ENCODE results near the gene UTY.
A peak's percentile ranks its signal among the peaks of the same experiment; 100 is the strongest.

The UTY gene

DNA sequence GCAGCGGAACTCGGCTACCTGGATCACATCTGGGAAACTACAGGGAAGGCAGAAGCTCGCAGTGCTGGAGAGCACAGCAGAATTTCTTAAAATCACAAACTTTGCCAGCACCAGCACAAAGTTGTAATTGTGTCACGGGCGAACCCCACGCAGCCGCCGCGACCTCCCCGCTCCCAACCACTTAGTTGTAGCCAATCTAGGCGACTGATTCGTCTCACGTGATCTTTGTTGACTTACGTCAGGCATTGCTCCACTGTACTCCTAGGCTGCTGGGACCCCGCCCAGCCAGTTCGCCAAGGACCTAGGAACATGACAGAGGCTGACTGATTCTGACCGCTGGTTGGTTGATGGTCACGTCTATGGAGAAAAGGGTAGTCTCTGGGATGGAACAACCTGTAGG lies at the start of gene UTY:
TSS of gene UTY (minus strand) at position 206 of the 400 bp plus-strand sequence. CDS start 368 bp downstream, outside the sequence.
- Mint-ChIP-seq H3K27me3 (ENCODE audit: low read depth) (no peaks in the 10 kb centered on the region), H3K9me3 (no peaks in the 10 kb centered on the region), H3K4me1 (ENCODE audit: low read depth) (peaks cover 10% of the 10 kb centered on the region), H3K4me3 (peak within 1 kb of the TSS; percentile 96), H3K36me3 (ENCODE audit: low read depth) (peaks cover 15% of the 10 kb centered on the region), H3K27ac (peak within 1 kb of the TSS; percentile 85)

DNA sequence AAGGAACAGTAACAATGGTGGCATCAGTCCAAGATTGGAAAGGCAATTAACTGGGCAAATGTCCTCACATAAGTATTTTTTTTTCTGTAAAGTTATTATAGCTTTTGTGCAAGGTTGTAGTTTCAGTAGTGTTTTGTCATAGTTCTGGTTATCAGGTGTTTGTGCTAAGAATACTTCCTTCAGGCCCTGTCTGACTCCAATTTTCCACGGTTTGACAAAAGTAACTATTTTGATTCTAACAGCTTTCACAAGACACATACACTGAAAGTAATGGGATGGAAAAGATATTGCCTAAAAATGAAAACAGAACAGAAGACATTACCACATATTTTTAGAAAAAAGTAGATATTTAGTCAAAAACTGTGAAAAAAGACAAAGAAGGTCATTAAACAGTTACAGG lies 40.6 kb upstream of the UTY start:
- H3K9me3 Mint-ChIP-seq = peaks cover 3% of the 10 kb centered on the region
- H3K27me3 Mint-ChIP-seq (ENCODE audit: low read depth) = no peaks in the 10 kb centered on the region
- H3K27ac Mint-ChIP-seq = no peak overlapping the region
- no peaks in the 10 kb centered on the region for H3K36me3 Mint-ChIP-seq (ENCODE audit: low read depth)
- H3K4me1 Mint-ChIP-seq (ENCODE audit: low read depth) = no peaks in the 10 kb centered on the region
- no peak overlapping the region for H3K4me3 Mint-ChIP-seq

DNA sequence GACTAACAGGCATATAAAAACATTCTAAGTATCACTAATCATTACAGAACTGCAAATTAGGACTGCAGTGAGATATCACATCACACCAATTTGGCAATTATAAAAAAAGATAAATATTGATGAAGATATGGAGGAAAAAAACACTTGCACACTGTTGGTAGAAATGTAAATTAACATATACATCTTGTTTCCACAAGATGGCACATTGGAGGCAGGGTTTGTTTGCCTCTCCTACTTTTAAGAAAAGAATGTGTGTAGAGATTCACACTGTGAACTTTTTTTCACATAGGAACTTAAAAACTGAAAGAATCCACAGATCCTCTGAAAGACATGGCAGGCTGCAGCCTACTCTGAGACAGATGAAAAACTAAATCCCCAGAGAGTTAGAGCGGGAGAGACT lies 21.4 kb upstream of the UTY start:
- Mint-ChIP-seq H3K27me3 (ENCODE audit: low read depth) (no peaks in the 10 kb centered on the region), H3K27ac (no peak overlapping the region), H3K9me3 (no peaks in the 10 kb centered on the region), H3K4me1 (ENCODE audit: low read depth) (no peaks in the 10 kb centered on the region), H3K36me3 (ENCODE audit: low read depth) (no peaks in the 10 kb centered on the region), H3K4me3 (no peak overlapping the region)

DNA sequence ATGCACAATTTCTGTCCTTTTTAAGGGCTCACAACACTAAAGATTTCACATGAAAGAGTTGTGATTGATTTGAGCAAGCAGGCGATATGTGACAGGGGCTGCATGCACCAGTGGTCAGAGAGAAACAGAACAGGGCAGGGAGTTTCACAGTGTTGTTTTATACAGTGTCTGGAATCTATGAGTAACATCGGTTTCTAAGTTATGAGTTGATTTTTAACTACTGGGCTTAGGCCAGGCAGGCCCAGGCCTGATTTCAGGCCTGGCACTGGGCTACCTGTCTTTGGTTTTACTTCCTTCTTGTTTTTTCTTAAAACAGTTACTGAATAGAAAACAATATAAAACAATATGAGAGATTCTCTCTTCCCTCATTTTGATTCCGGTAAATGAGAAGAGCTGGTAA lies 13.9 kb upstream of the UTY start:
- H3K27ac Mint-ChIP-seq = no peak overlapping the region
- H3K36me3 Mint-ChIP-seq (ENCODE audit: low read depth) = no peaks in the 10 kb centered on the region
- no peaks in the 10 kb centered on the region for H3K9me3 Mint-ChIP-seq
- H3K4me3 Mint-ChIP-seq = no peak overlapping the region
- H3K4me1 Mint-ChIP-seq (ENCODE audit: low read depth) = peaks cover 5% of the 10 kb centered on the region
- H3K27me3 Mint-ChIP-seq (ENCODE audit: low read depth) = no peaks in the 10 kb centered on the region

DNA sequence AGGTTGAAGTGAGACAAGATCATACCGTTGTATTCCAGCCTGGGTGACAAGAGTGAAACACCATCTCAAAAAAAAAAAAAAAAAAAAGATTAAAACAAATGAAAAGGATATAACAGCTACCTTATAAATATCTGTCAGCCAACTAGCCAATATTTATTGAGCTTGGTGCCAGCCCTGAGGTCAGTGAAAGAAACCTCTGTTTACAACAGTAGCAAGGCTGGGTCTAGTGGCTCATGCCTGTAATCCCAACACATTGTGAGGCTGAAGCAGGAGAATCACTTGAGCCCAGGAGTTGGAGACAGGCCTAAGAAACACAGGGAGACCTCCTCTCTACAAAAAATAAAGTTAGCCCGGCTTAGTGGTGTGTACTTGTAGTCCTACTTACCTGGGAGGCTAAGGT lies 12.6 kb upstream of the UTY start:
- Mint-ChIP-seq H3K9me3 (no peaks in the 10 kb centered on the region), H3K4me3 (no peak overlapping the region), H3K27me3 (ENCODE audit: low read depth) (no peaks in the 10 kb centered on the region), H3K4me1 (ENCODE audit: low read depth) (peaks cover 12% of the 10 kb centered on the region), H3K36me3 (ENCODE audit: low read depth) (no peaks in the 10 kb centered on the region), H3K27ac (no peak overlapping the region)

DNA sequence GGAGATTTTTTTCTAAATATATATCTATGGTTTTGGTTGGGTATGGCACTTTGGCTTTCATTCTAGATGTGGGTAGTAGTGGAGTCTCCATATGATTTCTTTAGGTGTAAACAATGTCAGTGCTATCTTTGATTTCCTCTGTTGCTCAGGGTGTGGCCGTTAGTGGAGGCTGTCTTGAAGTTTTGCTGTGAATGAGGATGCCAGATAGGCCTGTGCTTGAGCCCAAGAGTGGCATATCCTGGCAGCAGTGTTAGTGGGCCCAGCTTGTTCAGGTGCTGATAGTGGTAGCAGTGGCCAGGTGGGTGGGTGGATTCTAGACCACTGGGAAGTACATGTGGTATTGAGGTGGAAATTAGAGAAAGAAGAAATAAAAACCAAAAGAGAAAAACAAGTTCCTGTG lies 8.9 kb upstream of the UTY start:
- Mint-ChIP-seq H3K9me3 (no peaks in the 10 kb centered on the region), H3K36me3 (ENCODE audit: low read depth) (peaks cover 2% of the 10 kb centered on the region), H3K27ac (peak overlapping the region; percentile 60), H3K4me1 (ENCODE audit: low read depth) (peaks cover 12% of the 10 kb centered on the region), H3K4me3 (no peak overlapping the region), H3K27me3 (ENCODE audit: low read depth) (no peaks in the 10 kb centered on the region)

DNA sequence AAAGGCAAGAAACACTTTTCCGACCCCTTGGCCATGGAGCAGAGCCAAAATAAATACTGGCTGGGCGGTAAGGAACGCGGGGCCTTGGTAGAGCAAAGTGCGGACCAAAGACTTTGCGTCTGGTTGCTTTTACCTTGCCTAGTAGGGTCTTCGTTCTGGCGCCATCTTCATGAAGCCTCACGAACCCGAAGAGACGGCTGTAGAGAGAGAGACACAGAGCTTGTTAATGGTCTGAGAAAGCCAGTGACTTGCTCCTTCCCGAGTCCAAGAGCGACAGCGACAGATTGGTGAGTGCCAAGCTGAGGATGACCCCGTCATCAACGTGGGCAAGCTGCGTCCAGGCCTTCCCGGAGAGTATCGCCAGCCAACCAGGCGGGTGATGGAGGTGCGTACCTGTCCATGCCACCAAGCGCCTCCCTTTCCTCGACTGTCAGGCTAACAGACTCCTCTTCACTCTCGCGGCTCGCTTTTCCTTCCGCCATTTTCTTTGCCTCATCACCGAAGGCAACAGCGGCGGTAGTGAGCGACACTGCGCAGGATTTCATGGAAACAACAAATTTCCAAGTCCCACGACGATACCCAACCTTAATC lies 617 bp downstream of the UTY start:
- no peaks in the 10 kb centered on the region for H3K27me3 Mint-ChIP-seq (ENCODE audit: low read depth)
- H3K9me3 Mint-ChIP-seq = no peaks in the 10 kb centered on the region
- peak overlapping the region; percentile 96 for H3K4me3 Mint-ChIP-seq
- peaks cover 14% of the 10 kb centered on the region for H3K4me1 Mint-ChIP-seq (ENCODE audit: low read depth)
- peak overlapping the region; percentile 85 for H3K27ac Mint-ChIP-seq
- peaks cover 15% of the 10 kb centered on the region for H3K36me3 Mint-ChIP-seq (ENCODE audit: low read depth)

DNA sequence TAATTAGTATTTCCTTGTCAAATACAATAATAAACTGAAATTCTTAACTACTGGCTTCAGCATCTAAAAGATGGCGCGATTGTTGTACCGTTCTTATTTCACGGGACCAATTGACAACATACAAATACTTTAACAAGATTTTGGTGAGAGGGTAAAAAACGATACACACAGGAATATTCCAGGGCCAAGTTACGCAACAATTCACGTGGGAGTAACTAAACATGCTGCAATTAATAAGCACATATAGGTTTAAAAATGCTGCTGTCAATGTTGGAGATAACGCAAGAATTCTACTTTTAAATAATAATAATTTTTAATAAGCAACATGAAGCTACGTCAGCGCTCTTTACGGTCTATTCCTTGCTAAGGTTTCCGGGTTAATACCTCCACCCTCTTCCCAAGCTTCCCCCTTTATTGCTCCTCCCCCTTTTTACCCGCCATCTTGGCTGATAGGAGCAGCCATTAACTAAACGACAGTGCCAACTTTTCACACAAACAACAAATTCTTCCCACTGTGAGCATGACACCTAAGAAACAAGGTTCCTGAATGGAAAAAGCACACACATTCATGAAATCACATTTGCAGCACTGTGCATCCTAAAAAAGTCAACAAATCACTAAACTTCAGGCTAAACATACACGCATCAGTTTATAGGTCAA lies 1.6 kb downstream of the UTY start:
- H3K4me3 Mint-ChIP-seq = peak overlapping the region; percentile 96
- peak overlapping the region; percentile 85 for H3K27ac Mint-ChIP-seq
- peaks cover 17% of the 10 kb centered on the region for H3K36me3 Mint-ChIP-seq (ENCODE audit: low read depth)
- H3K27me3 Mint-ChIP-seq (ENCODE audit: low read depth) = no peaks in the 10 kb centered on the region
- peaks cover 16% of the 10 kb centered on the region for H3K4me1 Mint-ChIP-seq (ENCODE audit: low read depth)
- H3K9me3 Mint-ChIP-seq = no peaks in the 10 kb centered on the region

DNA sequence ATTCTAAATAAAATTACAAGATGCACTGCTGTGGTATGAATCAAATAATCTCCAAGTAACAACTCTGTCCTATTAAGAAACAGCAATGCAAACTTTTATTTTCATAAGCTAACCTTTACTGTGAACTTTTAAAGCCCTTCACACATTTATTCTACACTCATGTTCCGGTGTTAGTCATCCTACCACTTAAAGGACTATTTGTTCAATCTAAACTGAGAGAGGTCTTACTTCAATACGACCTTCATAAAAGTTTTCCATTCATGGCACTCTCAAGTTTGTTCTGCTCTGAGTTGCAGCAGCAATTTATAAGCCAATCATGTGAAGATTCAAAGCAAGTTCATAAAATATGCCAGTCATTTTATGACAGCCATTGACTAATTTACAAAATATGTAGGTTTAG lies 4.8 kb downstream of the UTY start:
- Mint-ChIP-seq H3K9me3 (no peaks in the 10 kb centered on the region), H3K27ac (peak overlapping the region; percentile 59), H3K4me3 (no peak overlapping the region), H3K4me1 (ENCODE audit: low read depth) (peaks cover 28% of the 10 kb centered on the region), H3K36me3 (ENCODE audit: low read depth) (peaks cover 25% of the 10 kb centered on the region), H3K27me3 (ENCODE audit: low read depth) (no peaks in the 10 kb centered on the region)

DNA sequence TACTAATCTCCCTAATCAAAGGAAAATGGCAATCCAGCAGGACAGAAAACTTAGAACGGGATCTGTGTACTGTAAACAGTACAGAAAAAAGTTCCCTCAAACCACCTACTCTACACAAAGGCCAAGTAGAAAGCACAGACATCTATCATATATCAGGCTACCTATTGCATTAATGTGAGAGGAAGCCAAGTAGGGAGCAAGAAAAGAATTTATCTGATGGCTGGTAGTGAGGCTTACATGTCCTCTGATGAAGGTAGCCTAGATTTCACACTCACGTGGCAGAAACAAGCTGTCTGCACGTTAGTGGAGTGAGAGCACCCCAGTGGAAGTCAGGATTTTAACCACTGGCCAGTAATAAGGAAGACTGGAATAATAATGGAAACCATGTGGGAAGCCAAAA lies 28.3 kb downstream of the UTY start:
- peaks cover 13% of the 10 kb centered on the region for H3K36me3 Mint-ChIP-seq (ENCODE audit: low read depth)
- H3K4me1 Mint-ChIP-seq (ENCODE audit: low read depth) = peaks cover 14% of the 10 kb centered on the region
- H3K27ac Mint-ChIP-seq = no peak overlapping the region
- H3K27me3 Mint-ChIP-seq (ENCODE audit: low read depth) = no peaks in the 10 kb centered on the region
- no peak overlapping the region for H3K4me3 Mint-ChIP-seq
- H3K9me3 Mint-ChIP-seq = no peaks in the 10 kb centered on the region

DNA sequence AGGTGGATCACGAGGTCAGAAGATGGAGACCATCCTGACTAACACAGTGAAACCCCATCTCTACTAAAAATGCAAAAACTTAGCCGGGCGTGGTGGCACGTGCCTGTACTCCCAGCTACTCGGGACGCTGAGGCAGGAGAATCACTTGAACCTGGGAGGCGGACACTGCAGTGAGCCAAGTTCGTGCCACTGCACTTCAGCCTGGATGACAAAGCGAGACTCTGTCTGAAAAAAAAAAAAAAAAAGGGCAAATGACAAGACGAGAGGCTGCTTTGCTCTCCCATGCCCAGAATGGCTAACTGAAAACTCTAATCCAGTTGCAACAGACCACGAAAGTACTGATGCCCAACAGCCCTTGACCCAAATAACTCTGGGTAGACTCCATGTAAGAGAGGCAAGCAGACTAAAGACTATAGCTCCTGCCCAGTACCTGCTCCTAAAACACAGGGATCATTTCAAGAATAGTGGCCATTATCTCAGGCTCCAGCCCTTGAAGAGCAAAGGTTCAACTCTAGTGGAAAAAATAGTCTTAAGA lies 29.2 kb downstream of the UTY start:
- Mint-ChIP-seq H3K27ac (no peak overlapping the region), H3K4me1 (ENCODE audit: low read depth) (peaks cover 13% of the 10 kb centered on the region)

DNA sequence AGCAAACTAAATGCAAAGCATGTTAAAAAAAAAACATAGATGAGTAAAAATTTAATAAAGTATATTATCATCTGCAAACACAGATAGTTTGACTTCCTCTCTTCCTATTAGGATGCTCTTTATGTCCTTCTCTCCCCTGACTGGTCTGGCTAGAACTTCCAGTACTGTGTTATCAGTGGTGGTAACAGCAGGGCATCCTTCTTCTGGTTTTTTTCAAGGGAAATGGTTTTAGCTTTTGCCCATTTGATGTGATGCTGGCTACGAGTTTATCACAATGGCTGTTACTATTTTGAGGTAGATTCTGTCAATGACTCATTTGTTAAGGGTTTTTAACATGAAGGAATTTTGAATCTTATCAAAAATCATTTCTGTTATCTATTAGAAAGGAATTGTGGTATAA lies 34.3 kb downstream of the UTY start:
- H3K27me3 Mint-ChIP-seq (ENCODE audit: low read depth) = no peaks in the 10 kb centered on the region
- H3K27ac Mint-ChIP-seq = no peak overlapping the region
- no peak overlapping the region for H3K4me3 Mint-ChIP-seq
- H3K9me3 Mint-ChIP-seq = no peaks in the 10 kb centered on the region
- H3K4me1 Mint-ChIP-seq (ENCODE audit: low read depth) = peaks cover 3% of the 10 kb centered on the region
- peaks cover 21% of the 10 kb centered on the region for H3K36me3 Mint-ChIP-seq (ENCODE audit: low read depth)

More for the DNA sequence above, 29.2 kb downstream of the UTY start:
- Mint-ChIP-seq H3K9me3 (no peaks in the 10 kb centered on the region), H3K27me3 (ENCODE audit: low read depth) (no peaks in the 10 kb centered on the region), H3K4me3 (no peak overlapping the region), H3K36me3 (ENCODE audit: low read depth) (peaks cover 15% of the 10 kb centered on the region)

DNA sequence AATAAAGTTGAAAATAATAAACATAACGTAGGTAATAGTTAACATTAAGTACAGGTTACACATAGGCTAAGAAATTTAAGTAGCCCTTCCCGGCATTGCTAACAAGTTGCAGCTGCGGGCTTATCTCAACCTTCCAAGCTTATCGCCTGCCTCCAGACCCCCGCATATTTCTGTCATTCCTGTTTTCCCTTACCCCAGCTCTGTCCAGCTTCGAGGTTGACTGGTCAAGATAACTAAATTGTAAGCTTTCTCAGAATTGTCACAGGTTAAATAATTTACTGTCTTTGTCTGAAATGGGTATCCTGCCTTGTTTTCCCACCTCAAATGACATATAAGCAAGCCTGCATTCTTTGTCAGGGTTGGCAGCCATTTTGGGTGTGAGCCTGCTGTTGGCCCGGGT lies 36.7 kb downstream of the UTY start:
- peaks cover 6% of the 10 kb centered on the region for H3K4me1 Mint-ChIP-seq (ENCODE audit: low read depth)
- H3K36me3 Mint-ChIP-seq (ENCODE audit: low read depth) = peaks cover 19% of the 10 kb centered on the region
- H3K27ac Mint-ChIP-seq = no peak overlapping the region
- H3K4me3 Mint-ChIP-seq = no peak overlapping the region
- no peaks in the 10 kb centered on the region for H3K27me3 Mint-ChIP-seq (ENCODE audit: low read depth)
- H3K9me3 Mint-ChIP-seq = no peaks in the 10 kb centered on the region

DNA sequence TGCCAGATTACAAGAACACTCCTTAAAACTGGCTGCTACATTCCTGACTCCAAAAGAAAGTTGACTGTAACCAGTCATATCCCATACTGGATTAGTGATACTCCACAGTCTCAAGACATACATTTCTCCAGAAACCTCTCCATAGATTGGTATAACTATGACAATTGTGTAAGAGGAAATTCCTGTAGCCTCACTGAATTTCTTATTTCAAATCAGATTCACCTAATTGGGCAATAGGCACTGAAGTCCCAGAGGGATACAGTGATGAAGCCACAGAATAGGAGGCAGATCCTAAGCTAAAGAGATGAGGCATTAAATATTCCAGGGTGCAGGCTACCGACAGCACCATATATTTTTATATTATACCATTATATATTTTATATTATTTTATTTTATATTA lies 39.0 kb downstream of the UTY start:
- H3K27ac Mint-ChIP-seq = no peak overlapping the region
- no peaks in the 10 kb centered on the region for H3K9me3 Mint-ChIP-seq
- no peak overlapping the region for H3K4me3 Mint-ChIP-seq
- H3K36me3 Mint-ChIP-seq (ENCODE audit: low read depth) = peaks cover 19% of the 10 kb centered on the region
- no peaks in the 10 kb centered on the region for H3K27me3 Mint-ChIP-seq (ENCODE audit: low read depth)
- H3K4me1 Mint-ChIP-seq (ENCODE audit: low read depth) = peaks cover 13% of the 10 kb centered on the region

All from T-helper 1 cell treated with Interleukin-12 subunit alpha and Interleukin-12 subunit beta and Interleukin-4 antibody, amounts not matched to agents 30 μg/mL and 1 μg/mL, for 36 hours (primary cell).